IMR-90 (cell line): Measurements from ENCODE around the gene MSLN. TPM values are rescaled to one million over a fixed set of nuclear protein-coding genes. Genes with fewer than 3 reads are reported as not detected.

Source experiments
- ATAC-seq: fragments of 200-7000 bp; cut with Tn5 transposase; 2 replicates; pipeline ENCODE4 v1.9.1; 2020; ENCODE audit warnings: low read depth, mild to moderate bottlenecking, moderate library complexity
- BruUV-seq: library from RNA; stranded (reverse); fragments of 400-500 nt; replicated peaks from 2 replicates; lab custom pipeline; 2021; lab: Mats Ljungman, UMichigan
- CTCF ChIA-PET: fragments of 300-600 bp; formaldehyde crosslinking; extraction: SDS; loops from one replicate; lab custom pipeline; 2021; ENCODE audit warnings: antibody characterized with exemption; lab: Yijun Ruan, JAX
- POLR2A ChIA-PET: fragments of 300-600 bp; sonication (Branson Sonifier 250); formaldehyde crosslinking; loops from one replicate; lab custom pipeline; 2022; ENCODE audit warnings: antibody characterized with exemption; ENCODE audit not compliant: unreplicated experiment; lab: Charles Lee
- DNase-seq: peaks from one replicate; pipeline ENCODE4 v3.0.0; 2013
- H2AFZ ChIP-seq: replicated peaks from 2 replicates; pipeline ENCODE3; 2013; ENCODE audit warnings: low read length, mild to moderate bottlenecking; ENCODE audit not compliant: poor library complexity
- H2AK5ac ChIP-seq: 2 replicates; pipeline ENCODE4 v1.6.1; 2013; ENCODE audit warnings: low read depth, low read length, inconsistent platforms
- H2AK9ac ChIP-seq: replicated peaks from 2 replicates; pipeline ENCODE3; 2013; ENCODE audit warnings: mild to moderate bottlenecking, low read depth, low read length, moderate library complexity; ENCODE audit not compliant: poor library complexity
- H2BK120ac ChIP-seq: 2 replicates; pipeline ENCODE4 v1.6.1; 2013; ENCODE audit warnings: low read depth, low read length, inconsistent platforms
- H2BK15ac ChIP-seq: 3 replicates; pipeline ENCODE4 v1.6.1; 2013; ENCODE audit warnings: low read depth, low read length, inconsistent platforms
- H2BK20ac ChIP-seq: 2 replicates; pipeline ENCODE4 v1.6.1; 2013; ENCODE audit warnings: low read depth, mild to moderate bottlenecking, inconsistent platforms, low read length, moderate library complexity
- H2BK5ac ChIP-seq: 2 replicates; pipeline ENCODE4 v1.6.1; 2013; ENCODE audit warnings: mild to moderate bottlenecking, low read depth, low read length, inconsistent platforms; ENCODE audit not compliant: poor library complexity, severe bottlenecking
- H3K14ac ChIP-seq: replicated peaks from 2 replicates; pipeline ENCODE4 v1.6.1; 2013; ENCODE audit warnings: low read depth, low read length, inconsistent platforms
- H3K18ac ChIP-seq: 2 replicates; pipeline ENCODE4 v1.6.1; 2013; ENCODE audit warnings: low read depth, low read length, control low read depth
- H3K23ac ChIP-seq: 2 replicates; pipeline ENCODE4 v1.6.1; 2013; ENCODE audit warnings: low read depth, low read length, inconsistent platforms
- H3K27ac ChIP-seq: 2 replicates; pipeline ENCODE4 v1.5.1; 2013; ENCODE audit warnings: mild to moderate bottlenecking, control low read depth, low read length; ENCODE audit not compliant: insufficient read depth
- H3K27me3 ChIP-seq: 2 replicates; pipeline ENCODE4 v1.6.1; 2013; ENCODE audit warnings: low read length; ENCODE audit not compliant: control insufficient read depth, insufficient read depth
- H3K36me3 ChIP-seq: 2 replicates; pipeline ENCODE4 v1.6.1; 2013; ENCODE audit warnings: low read length, mixed read lengths; ENCODE audit not compliant: control insufficient read depth, insufficient read depth
- H3K4ac ChIP-seq: 2 replicates; pipeline ENCODE4 v1.6.1; 2013; ENCODE audit warnings: low read depth, low read length, inconsistent platforms
- H3K4me1 ChIP-seq: 2 replicates; pipeline ENCODE4 v1.6.1; 2013; ENCODE audit warnings: low read length, mixed read lengths; ENCODE audit not compliant: control insufficient read depth, insufficient read depth
- H3K4me2 ChIP-seq: 2 replicates; pipeline ENCODE4 v1.6.1; 2013; ENCODE audit warnings: low read depth, mild to moderate bottlenecking, control low read depth, low read length, moderate library complexity
- H3K4me3 ChIP-seq: 2 replicates; pipeline ENCODE4 v1.5.1; 2013; ENCODE audit warnings: low read depth, mild to moderate bottlenecking, control low read depth, low read length, moderate library complexity; ENCODE audit not compliant: insufficient read depth
- H3K56ac ChIP-seq: 2 replicates; pipeline ENCODE4 v1.6.1; 2013; ENCODE audit warnings: low read length, inconsistent platforms; ENCODE audit not compliant: insufficient read depth; ENCODE audit errors: extremely low read depth
- H3K79me1 ChIP-seq, 2 experiments: 2 replicates each; pipeline ENCODE4 v1.6.1; 2013; ENCODE audit warnings: low read length in 2 of 2, inconsistent platforms in 1 of 2, low read depth in 1 of 2
- H3K9ac ChIP-seq: 2 replicates; pipeline ENCODE4 v1.6.1; 2013; ENCODE audit warnings: low read depth, low read length, control low read depth
- H3K9me1 ChIP-seq: 2 replicates; pipeline ENCODE4 v1.6.1; 2013; ENCODE audit warnings: low read length, inconsistent platforms; ENCODE audit not compliant: insufficient read depth
- H3K9me3 ChIP-seq: 2 replicates; pipeline ENCODE4 v1.6.1; 2013; ENCODE audit warnings: low read length; ENCODE audit not compliant: control insufficient read depth, insufficient read depth
- H4K20me1 ChIP-seq: 2 replicates; pipeline ENCODE4 v1.6.1; 2013; ENCODE audit warnings: low read length, inconsistent platforms; ENCODE audit not compliant: insufficient read depth
- H4K5ac ChIP-seq: 2 replicates; pipeline ENCODE4 v1.6.1; 2013; ENCODE audit warnings: mild to moderate bottlenecking, low read depth, low read length, control low read depth
- H4K8ac ChIP-seq, 2 experiments: 2 replicates each; pipeline ENCODE4 v1.6.1; 2013; ENCODE audit warnings: low read depth in 2 of 2, low read length in 2 of 2, control low read depth in 1 of 2, inconsistent platforms in 1 of 2
- H4K91ac ChIP-seq: 2 replicates; pipeline ENCODE4 v1.6.1; 2013; ENCODE audit warnings: low read depth, low read length, inconsistent platforms; ENCODE audit not compliant: insufficient read depth
- BHLHE40 ChIP-seq: fragments of 150-350 bp; IDR thresholded peaks from 2 replicates; pipeline ENCODE4 v1.6.1; 2016; ENCODE audit warnings: mild to moderate bottlenecking, low read depth, low read length
- ELK1 ChIP-seq: fragments of 150-350 bp; IDR thresholded peaks from 2 replicates; pipeline ENCODE4 v1.6.1; 2016; ENCODE audit warnings: low read depth, mild to moderate bottlenecking, low read length, moderate library complexity, borderline replicate concordance
- FOS ChIP-seq: fragments of 150-350 bp; IDR thresholded peaks from 2 replicates; pipeline ENCODE4 v1.6.1; 2016; ENCODE audit warnings: low read depth, low read length
- MAFK ChIP-seq: IDR thresholded peaks from 2 replicates; pipeline ENCODE4 v1.6.1; 2012; ENCODE audit warnings: low read depth, low read length, improper control_type of control experiment
- MAZ ChIP-seq: IDR thresholded peaks from 2 replicates; pipeline ENCODE4 v1.6.1; 2012; ENCODE audit warnings: low read depth, mild to moderate bottlenecking, low read length, improper control_type of control experiment, moderate library complexity, borderline replicate concordance
- MXI1 ChIP-seq: IDR thresholded peaks from 2 replicates; pipeline ENCODE4 v1.6.1; 2012; ENCODE audit warnings: low read depth, mild to moderate bottlenecking, low read length, moderate library complexity, borderline replicate concordance
- NFE2L2 ChIP-seq: fragments of 150-350 bp; IDR thresholded peaks from 2 replicates; pipeline ENCODE4 v1.6.1; 2016; ENCODE audit warnings: low read depth, mild to moderate bottlenecking, low read length
- POLR2A ChIP-seq: IDR thresholded peaks from 2 replicates; pipeline ENCODE4 v1.6.1; 2012; ENCODE audit warnings: mild to moderate bottlenecking, low read depth, low read length
- RAD21 ChIP-seq: IDR thresholded peaks from 2 replicates; pipeline ENCODE4 v1.6.1; 2012; ENCODE audit warnings: low read length, improper control_type of control experiment
- RCOR1 ChIP-seq: IDR thresholded peaks from 2 replicates; pipeline ENCODE4 v1.6.1; 2012; ENCODE audit warnings: mild to moderate bottlenecking, low read length, improper control_type of control experiment; ENCODE audit not compliant: insufficient replicate concordance
- RFX5 ChIP-seq: IDR thresholded peaks from 2 replicates; pipeline ENCODE4 v1.8.0; 2012; ENCODE audit warnings: low read depth, mild to moderate bottlenecking, low read length, moderate library complexity
- SMC3 ChIP-seq: fragments of 150-350 bp; IDR thresholded peaks from 2 replicates; pipeline ENCODE4 v1.6.1; 2016; ENCODE audit warnings: low read depth, mild to moderate bottlenecking, antibody characterized with exemption, low read length, moderate library complexity
- WGBS, 2 experiments: methylation state at CpG; one replicate each; pipeline versions ENCODE4 v1.1.5 to v1.1.7; 2013; ENCODE audit warnings: missing lambda C conversion rate in 2 of 2; ENCODE audit not compliant: insufficient read length in 1 of 2; ENCODE audit errors: extremely low coverage in 2 of 2; 5-methylcytosine and 5-hydroxymethylcytosine counted together
- dilution Hi-C: fragments of 300-500 bp; cut with HindIII; formaldehyde crosslinking; loops from one replicate; pipeline ENCODE4 v1.14.3; 2018; ENCODE audit warnings: low sequenced_read_pairs; ENCODE audit not compliant: unreplicated experiment
- in situ Hi-C: fragments of 300-500 bp; cut with MboI; formaldehyde crosslinking; loops from 3 replicates; pipeline ENCODE4 v1.14.3; 2019; ENCODE audit warnings: low sequenced_read_pairs, inconsistent platforms, mixed read lengths
- intact Hi-C: fragments of 100-400 bp; cut with micrococcal nuclease; formaldehyde crosslinking; loops from 2 replicates; pipeline ENCODE4 v1.10.0; 2022
- polyA plus RNA-seq, 3 experiments: library from polyadenylated mRNA; depleted of rRNA; stranded (reverse); fragments of >200 nt; gene quantifications; 2 replicates each; pipeline ENCODE4 v1.2.3, GENCODE V29; 2012; ENCODE audit warnings: low replicate concordance in 1 of 3
- total RNA-seq: library from RNA; depleted of rRNA; stranded (reverse); fragments of >200 nt; gene quantifications from 2 replicates; pipeline ENCODE4 v1.2.3, GENCODE V29; 2012
- TF ChIP-seq, protein P1 (sequence below): conservative IDR thresholded peaks from 2 replicates; pipeline ENCODE4 v1.5.1; 2012; ENCODE audit warnings: mild to moderate bottlenecking, low read depth, low read length, improper control_type of control experiment
- TF ChIP-seq, protein P2 (sequence below): fragments of 150-350 bp; IDR thresholded peaks from 2 replicates; pipeline ENCODE4 v1.6.1; 2017; ENCODE audit warnings: mild to moderate bottlenecking, antibody characterized with exemption, low read length, low read depth

MSLN gene
- total and polyA plus RNA-seq, 2 of the 4 experiments (the other 2 are of a cell fraction): 0.14 TPM; not detected in 1

- Histone ChIP-seq H2BK120ac (no peak overlapping the region), H3K4ac (no peak overlapping the region), H3K9ac (no peak overlapping the region), H4K8ac (no peak overlapping the region), H4K5ac (no peak overlapping the region), H3K18ac (no peak overlapping the region), H3K9me1 (no peaks in the 10 kb centered on the region), H2AK5ac (no peak overlapping the region), H3K23ac (no peak overlapping the region), H3K9me3 (no peaks in the 10 kb centered on the region), H2BK15ac (no peak overlapping the region), H3K79me1 (peaks cover 0 to 10% of the 10 kb centered on the region in 2 experiments; a peak in 2 of 4 replicates), H3K56ac (no peak overlapping the region), H2AK9ac (no peak overlapping the region), H3K14ac (no peak overlapping the region), H3K36me3 (peaks cover 10% of the 10 kb centered on the region), H4K91ac (no peak overlapping the region), H3K4me2 (no peak overlapping the region), H2AFZ (no peak overlapping the region), H3K27me3 (no peaks in the 10 kb centered on the region), H3K4me3 (no peak overlapping the region), H2BK5ac (no peak overlapping the region), H2BK20ac (no peak overlapping the region), H3K27ac (no peak overlapping the region), H3K4me1 (peaks cover 5% of the 10 kb centered on the region; the same call in 1 of the 2 replicates), H4K20me1 (peaks cover 4% of the 10 kb centered on the region)
- intact Hi-C loops (no loop called here), in situ Hi-C loops (no loop called here), dilution Hi-C loops (no loop called here)
- DNase-seq (no peak), ATAC-seq (no peak)
- no TSS peak for BruUV-seq
- WGBS, 2 experiments: 94% methylated on average over 6 of the region's 8 CpGs; no CpG with 5 or more reads in 1 of the 2 experiments
- TF ChIP-seq NFE2L2 (no peak), MXI1 (no peak), BHLHE40 (no peak), MAZ (no peak), SMC3 (no peak), ELK1 (no peak), FOS (no peak), RAD21 (no peak), POLR2A (no peak), MAFK (no peak), RCOR1 (no peak), RFX5 (no peak)
- TF ChIP-seq, protein P1, sequence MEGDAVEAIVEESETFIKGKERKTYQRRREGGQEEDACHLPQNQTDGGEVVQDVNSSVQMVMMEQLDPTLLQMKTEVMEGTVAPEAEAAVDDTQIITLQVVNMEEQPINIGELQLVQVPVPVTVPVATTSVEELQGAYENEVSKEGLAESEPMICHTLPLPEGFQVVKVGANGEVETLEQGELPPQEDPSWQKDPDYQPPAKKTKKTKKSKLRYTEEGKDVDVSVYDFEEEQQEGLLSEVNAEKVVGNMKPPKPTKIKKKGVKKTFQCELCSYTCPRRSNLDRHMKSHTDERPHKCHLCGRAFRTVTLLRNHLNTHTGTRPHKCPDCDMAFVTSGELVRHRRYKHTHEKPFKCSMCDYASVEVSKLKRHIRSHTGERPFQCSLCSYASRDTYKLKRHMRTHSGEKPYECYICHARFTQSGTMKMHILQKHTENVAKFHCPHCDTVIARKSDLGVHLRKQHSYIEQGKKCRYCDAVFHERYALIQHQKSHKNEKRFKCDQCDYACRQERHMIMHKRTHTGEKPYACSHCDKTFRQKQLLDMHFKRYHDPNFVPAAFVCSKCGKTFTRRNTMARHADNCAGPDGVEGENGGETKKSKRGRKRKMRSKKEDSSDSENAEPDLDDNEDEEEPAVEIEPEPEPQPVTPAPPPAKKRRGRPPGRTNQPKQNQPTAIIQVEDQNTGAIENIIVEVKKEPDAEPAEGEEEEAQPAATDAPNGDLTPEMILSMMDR: no peak
- TF ChIP-seq, protein P2, sequence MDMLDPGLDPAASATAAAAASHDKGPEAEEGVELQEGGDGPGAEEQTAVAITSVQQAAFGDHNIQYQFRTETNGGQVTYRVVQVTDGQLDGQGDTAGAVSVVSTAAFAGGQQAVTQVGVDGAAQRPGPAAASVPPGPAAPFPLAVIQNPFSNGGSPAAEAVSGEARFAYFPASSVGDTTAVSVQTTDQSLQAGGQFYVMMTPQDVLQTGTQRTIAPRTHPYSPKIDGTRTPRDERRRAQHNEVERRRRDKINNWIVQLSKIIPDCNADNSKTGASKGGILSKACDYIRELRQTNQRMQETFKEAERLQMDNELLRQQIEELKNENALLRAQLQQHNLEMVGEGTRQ: no peak
- CTCF ChIA-PET: no interaction called here
- POLR2A ChIA-PET: no interaction called here
Observed at GRCh38 chr16:793414-793813, 32.9 kb downstream of the MSLN start.
